K562 (cell line): ENCODE measurements around the gene ZBTB47. TPM values are rescaled to one million over a fixed set of nuclear protein-coding genes. Genes with fewer than 3 reads are reported as not detected.

ENCODE experiments used
- ATAC-seq: fragments of 200-7000 bp; cut with Tn5 transposase; 3 replicates; pipeline ENCODE4 v1.9.1; 2020; ENCODE audit warnings: moderate library complexity
- BruUV-seq: library from RNA; stranded (reverse); fragments of 400-500 nt; replicated peaks from 2 replicates; lab custom pipeline; 2021; lab: Mats Ljungman, UMichigan
- CTCF ChIA-PET: fragments of 300-600 bp; formaldehyde crosslinking; extraction: SDS; loops from one replicate; lab custom pipeline; 2021; ENCODE audit warnings: low intra/inter-chr PET ratio; lab: Yijun Ruan, JAX
- POLR2A ChIA-PET: fragments of 300-600, 350-650 bp; sonication (Branson Sonifier 250); formaldehyde crosslinking; extraction: SDS; loops from one replicate; lab custom pipeline; 2021; ENCODE audit warnings: antibody characterized with exemption, inconsistent platforms; lab: Yijun Ruan, JAX
- DNase-seq, 4 experiments: peaks; one replicate each; pipeline versions ENCODE4 v3.0.0 to v3.0.0-alpha.2; 2011 to 2018; ENCODE audit warnings: low spot score in 3 of 4, mixed read lengths in 3 of 4; ENCODE audit errors: extremely low read depth in 1 of 4
- FAIRE-seq: peaks from 2 replicates; lab custom pipeline; 2011; peaks lifted over from hg19 to GRCh38; lab: Jason Lieb, UNC
- H2AFZ ChIP-seq: 2 replicates; pipeline ENCODE4 v1.6.0; 2011; ENCODE audit warnings: low read depth, low read length, control low read depth, inconsistent platforms
- H3K27ac ChIP-seq: fragments of 200-600 bp; 3 replicates; pipeline ENCODE4 v1.8.0; 2011; ENCODE audit warnings: low read depth, mild to moderate bottlenecking, control low read depth, inconsistent platforms, low read length, moderate library complexity, mixed read lengths; ENCODE audit errors: extremely low read depth
- H3K27me3 ChIP-seq, 2 experiments: fragments of 300-600 bp in 1 of 2; 2 replicates in 1 of 2; 3 replicates in 1 of 2; pipeline versions ENCODE4 v1.6.0 to v1.8.0; 2011; ENCODE audit warnings: inconsistent platforms in 2 of 2, low read length in 2 of 2, mild to moderate bottlenecking in 1 of 2, mixed read lengths in 1 of 2, moderate library complexity in 1 of 2; ENCODE audit not compliant: control insufficient read depth in 2 of 2, insufficient read depth in 2 of 2
- H3K36me3 ChIP-seq: fragments of 300-600 bp; 3 replicates; pipeline ENCODE4 v1.8.0; 2011; ENCODE audit warnings: mild to moderate bottlenecking, low read length, inconsistent platforms; ENCODE audit not compliant: control insufficient read depth, insufficient read depth
- H3K4me1 ChIP-seq, 2 experiments: fragments of 200-600 bp in 1 of 2; replicated peaks in 1 of 2; 2 replicates in 1 of 2; 3 replicates in 1 of 2; pipeline versions ENCODE4 v1.5.1 to v1.8.0; 2011; ENCODE audit warnings: inconsistent platforms in 2 of 2, low read length in 2 of 2, mild to moderate bottlenecking in 1 of 2, mixed read lengths in 1 of 2, moderate library complexity in 1 of 2; ENCODE audit not compliant: control insufficient read depth in 2 of 2, insufficient read depth in 2 of 2
- H3K4me2 ChIP-seq: 2 replicates; pipeline ENCODE4 v1.6.1; 2011; ENCODE audit warnings: low read length, control low read depth, inconsistent platforms, mixed read lengths; ENCODE audit not compliant: insufficient read depth
- H3K4me3 ChIP-seq: fragments of 200-600 bp; sonication (generic), shearing (Covaris generic); 2 replicates; pipeline ENCODE4 v1.5.1; 2016; ENCODE audit warnings: control low read depth, inconsistent platforms
- H3K79me2 ChIP-seq: fragments of 200-600 bp; 3 replicates; pipeline ENCODE4 v1.8.0; 2011; ENCODE audit warnings: low read length, inconsistent platforms; ENCODE audit not compliant: control insufficient read depth, insufficient read depth
- H3K9ac ChIP-seq, 2 experiments: 2 replicates each; pipeline versions ENCODE4 v1.6.0 to v1.6.1; 2011; ENCODE audit warnings: low read depth in 2 of 2, low read length in 2 of 2, control low read depth in 1 of 2, inconsistent platforms in 1 of 2, mild to moderate bottlenecking in 1 of 2, mixed read lengths in 1 of 2; ENCODE audit not compliant: insufficient read depth in 1 of 2
- H3K9me1 ChIP-seq: one replicate; pipeline ENCODE4 v1.6.0; 2011; ENCODE audit warnings: inconsistent platforms, mild to moderate bottlenecking, low read length, moderate library complexity; ENCODE audit not compliant: control insufficient read depth, insufficient read depth
- H3K9me3 ChIP-seq: replicated peaks from 2 replicates; pipeline ENCODE4 v1.5.1; 2011; ENCODE audit warnings: low read depth, low read length, inconsistent platforms; ENCODE audit not compliant: control insufficient read depth, insufficient read depth
- H4K20me1 ChIP-seq: replicated peaks from 2 replicates; pipeline ENCODE4 v1.6.1; 2011; ENCODE audit warnings: low read length, inconsistent platforms, mixed read lengths; ENCODE audit not compliant: control insufficient read depth, insufficient read depth
- BCL6 ChIP-seq: fragments of 250-450 bp; sonication (Bioruptor Pico); IDR thresholded peaks from 2 replicates; pipeline ENCODE4 v1.4.0; 2020
- C11orf30 ChIP-seq: fragments of 450-650 bp; IDR thresholded peaks from 2 replicates; pipeline ENCODE4 v1.6.1; 2016; ENCODE audit warnings: low read depth, mild to moderate bottlenecking
- CBFB ChIP-seq: sonication (generic); formaldehyde crosslinking; IDR thresholded peaks from 2 replicates; pipeline ENCODE4 v1.4.0; 2020; ENCODE audit warnings: mild to moderate bottlenecking, missing genetic modification reagents
- ELF1 ChIP-seq: fragments of 200-800 bp; sonication (Bioruptor generic); IDR thresholded peaks from 2 replicates; pipeline ENCODE4 v1.6.1; 2016; ENCODE audit warnings: missing genetic modification characterization, missing compliant biosample characterization
- GATAD2B ChIP-seq: fragments of 450-650 bp; IDR thresholded peaks from 2 replicates; pipeline ENCODE4 v1.6.1; 2017; ENCODE audit warnings: mild to moderate bottlenecking, borderline replicate concordance
- HLTF ChIP-seq: fragments of 450-650 bp; IDR thresholded peaks from 2 replicates; pipeline ENCODE4 v1.6.1; 2016
- JUNB ChIP-seq: fragments of 450-650 bp; formaldehyde crosslinking; conservative IDR thresholded peaks from 2 replicates; pipeline ENCODE4 v1.4.0; 2020; ENCODE audit warnings: mild to moderate bottlenecking
- LARP7 ChIP-seq: fragments of 450-650 bp; IDR thresholded peaks from 2 replicates; pipeline ENCODE4 v1.6.1; 2016
- NCOA2 ChIP-seq, 2 experiments: fragments of 450-650 bp; IDR thresholded peaks; 2 replicates each; pipeline ENCODE4 v1.6.1; 2018; ENCODE audit warnings: mild to moderate bottlenecking in 2 of 2, moderate library complexity in 1 of 2; ENCODE audit not compliant: partially characterized antibody in 2 of 2
- RBM22 ChIP-seq: fragments of 200-400 bp; formaldehyde crosslinking; IDR thresholded peaks from 2 replicates; pipeline ENCODE4 v1.6.1; 2018; ENCODE audit warnings: low read length, low read depth; ENCODE audit not compliant: poor library complexity, severe bottlenecking
- TBP ChIP-seq: optimal IDR thresholded peaks from 2 replicates; pipeline ENCODE3; 2011; ENCODE audit warnings: low read depth, low read length, improper control_type of control experiment
- U2AF1 ChIP-seq: fragments of 200-400 bp; formaldehyde crosslinking; optimal IDR thresholded peaks from 2 replicates; pipeline ENCODE3; 2017; ENCODE audit warnings: mild to moderate bottlenecking, low read depth, low read length, moderate library complexity
- ZNF311 ChIP-seq: fragments of 250-450 bp; sonication (Bioruptor Pico); IDR thresholded peaks from 2 replicates; pipeline ENCODE4 v1.4.0; 2020; ENCODE audit warnings: mild to moderate bottlenecking, moderate library complexity
- ZZZ3 ChIP-seq: fragments of 450-650 bp; IDR thresholded peaks from 2 replicates; pipeline ENCODE4 v1.6.1; 2016; ENCODE audit warnings: antibody characterized with exemption, mild to moderate bottlenecking, moderate library complexity
- WGBS: fragments of 100-300 bp; shearing (Covaris generic); methylation state at CpG from one replicate; pipeline ENCODE4 v1.1.6; 2016; ENCODE audit warnings: low coverage, mixed read lengths; ENCODE audit not compliant: insufficient coverage; ENCODE audit errors: missing lambda C conversion rate; 5-methylcytosine and 5-hydroxymethylcytosine counted together
- in situ Hi-C: fragments of 300-500 bp; cut with MboI; formaldehyde crosslinking; loops from 4 replicates; pipeline ENCODE4 v1.15.0; 2018; ENCODE audit warnings: inconsistent platforms, mixed read lengths
- intact Hi-C: fragments of 100-400 bp; cut with micrococcal nuclease; formaldehyde crosslinking; loops from 2 replicates; pipeline ENCODE4 v1.14.2; 2022
- polyA plus RNA-seq, 8 experiments: library from polyadenylated mRNA; depleted of rRNA in 4 of 8; stranded (reverse) in 5 of 8; unstranded in 3 of 8; fragments of >200 nt; fragmentation: Nextera tagmentation in 2 of 8; fragmentation: Illumina TruSeq in 1 of 8; extraction: Ambion mirVana in 2 of 8; extraction: Trizol in 1 of 8; gene quantifications; 2 replicates each; pipeline versions ENCODE4 v1.2.1 to v1.2.3, GENCODE V29; 2011 to 2014; ENCODE audit warnings: inconsistent platforms in 1 of 8, missing spikeins in 1 of 8
- total RNA-seq, 7 experiments: library from RNA; depleted of rRNA in 6 of 7; stranded (reverse); fragments of >200 nt in 6 of 7; fragmentation: Illumina TruSeq in 2 of 7; extraction: Trizol in 2 of 7; gene quantifications; 2 replicates each; pipeline versions ENCODE4 v1.2.1 to v1.2.3, GENCODE V29; 2011 to 2021; ENCODE audit warnings: low replicate concordance in 1 of 7
- TF ChIP-seq, protein P1 (sequence below), 2 experiments: fragments of 450-650 bp in 1 of 2; sonication (generic) in 1 of 2; formaldehyde crosslinking; conservative IDR thresholded peaks; 2 replicates each; pipeline versions ENCODE4 v1.4.0 to v1.8.1; 2020 to 2022; ENCODE audit warnings: mild to moderate bottlenecking in 1 of 2, missing genetic modification reagents in 1 of 2

The ZBTB47 gene
- total and polyA plus RNA-seq, 9 of the 15 experiments (the other 6 are each of a cell fraction or from before 2014, with no cell fraction given): 0.11 to 4.6 (median 1.7) TPM; not detected in 1

DNA sequence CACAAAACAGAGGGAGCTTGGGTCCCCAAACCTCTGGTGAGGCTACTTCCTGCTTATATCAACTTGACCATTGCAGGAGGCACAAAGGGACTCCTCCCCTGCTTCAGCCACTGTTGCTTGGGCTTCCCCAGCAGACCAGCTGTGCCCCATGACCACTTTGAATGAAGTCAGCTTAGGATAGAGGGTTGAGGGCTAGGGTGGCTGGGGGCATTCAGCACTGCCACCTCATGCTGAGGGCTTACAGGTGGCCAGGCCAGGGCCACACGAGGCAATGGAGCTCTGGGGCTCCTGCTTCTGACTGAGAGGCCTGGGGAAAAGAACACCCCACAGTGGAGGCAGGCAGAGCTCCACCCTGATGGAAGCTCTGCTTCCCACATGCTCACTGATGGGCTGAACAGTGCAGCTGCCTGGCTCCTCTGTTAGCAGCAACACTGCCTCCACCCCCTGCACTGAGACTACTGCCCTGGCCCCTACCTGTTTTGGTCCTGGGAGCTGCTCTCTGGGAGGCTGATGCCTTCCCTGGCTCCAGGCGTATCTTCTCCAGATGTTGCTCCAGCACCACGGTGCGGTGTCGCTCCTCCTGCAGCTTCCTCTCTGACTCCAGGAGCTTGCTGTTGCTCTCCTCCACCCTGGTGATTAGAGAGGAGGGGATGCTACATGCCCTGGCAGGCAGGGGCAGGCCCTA, 59.3 kb downstream of the ZBTB47 start:
- intact Hi-C loops: no loop called here
- 0% methylated on average over 5 of the region's 5 CpGs for WGBS
- H3K27ac ChIP-seq: no peak overlapping the region
- ChIA-PET CTCF (no interaction called here), POLR2A (interaction anchor here (1.0 to 2.1 kb wide), 3 partner anchors 9 to 58 kb away, joined by 3 to 4 read pairs (median 3); no protein-coding TSS in a partner anchor)
- H3K4me1 ChIP-seq: no peaks in the 10 kb centered on the region
- in situ Hi-C loops: no loop called here
- peak overlapping the region in 1 of 2 experiments; percentile 29; a peak in 1 of 4 replicates for H3K9ac ChIP-seq
- H3K36me3 ChIP-seq: no peaks in the 10 kb centered on the region
- H3K9me1 ChIP-seq: no peaks in the 10 kb centered on the region
- no TSS peak for BruUV-seq
- H3K4me3 ChIP-seq: no peak overlapping the region
- no peaks in the 10 kb centered on the region; the same call in 1 of the 2 replicates for H4K20me1 ChIP-seq
- H3K27me3 ChIP-seq: peaks cover 42 to 64% of the 10 kb centered on the region in 2 experiments
- DNase-seq (no peak), FAIRE-seq (no peak), ATAC-seq (no peak; the same call in 2 of the 3 replicates)
- no peaks in the 10 kb centered on the region for H3K9me3 ChIP-seq
- no peak overlapping the region for H3K4me2 ChIP-seq
- H2AFZ ChIP-seq: no peak overlapping the region
- TF ChIP-seq ELF1 (tag) (no peak), HLTF (no peak), LARP7 (no peak), ZZZ3 (no peak), C11orf30 (no peak), U2AF1 (no peak), NCOA2 (IDR thresholded peaks at IDR 0.05; ENCODE audit: partially characterized antibody in 2 of 2) (no peak), CBFB (CRISPR knock-in tag) (no peak), ZNF311 (CRISPR knock-in tag) (no peak), TBP (no peak), BCL6 (CRISPR knock-in tag) (no peak), JUNB (CRISPR knock-in tag) (no peak), GATAD2B (no peak), RBM22 (no peak)
- TF ChIP-seq, protein P1, sequence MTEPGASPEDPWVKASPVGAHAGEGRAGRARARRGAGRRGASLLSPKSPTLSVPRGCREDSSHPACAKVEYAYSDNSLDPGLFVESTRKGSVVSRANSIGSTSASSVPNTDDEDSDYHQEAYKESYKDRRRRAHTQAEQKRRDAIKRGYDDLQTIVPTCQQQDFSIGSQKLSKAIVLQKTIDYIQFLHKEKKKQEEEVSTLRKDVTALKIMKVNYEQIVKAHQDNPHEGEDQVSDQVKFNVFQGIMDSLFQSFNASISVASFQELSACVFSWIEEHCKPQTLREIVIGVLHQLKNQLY (CRISPR knock-in tag; conservative IDR thresholded peaks at IDR 0.05): no peak
- H3K79me2 ChIP-seq: no peaks in the 10 kb centered on the region
